Stimulated activated memory B cell treated with anti-CD40 and anti-IgM and Interleukin-4, amounts not matched to agents 10 μg/mL and 1 μg/mL and 100 μg/mL, for 72 hours (primary cell): ENCODE data around the gene NAT16.

Experiments used
- ATAC-seq: fragments of 150-1000 bp; cut with Tn5 transposase; 2 replicates; pipeline ENCODE4 v1.10.0; 2021
- H3K27ac Mint-ChIP-seq: one replicate; pipeline ENCODE4 v1.8.0; 2022; ENCODE audit warnings: mild to moderate bottlenecking, mixed read lengths
- H3K27me3 Mint-ChIP-seq: one replicate; pipeline ENCODE4 v1.8.0; 2022; ENCODE audit warnings: mixed read lengths
- H3K36me3 Mint-ChIP-seq: one replicate; pipeline ENCODE4 v1.8.0; 2022; ENCODE audit warnings: mixed read lengths
- H3K4me1 Mint-ChIP-seq: one replicate; pipeline ENCODE4 v1.8.0; 2022; ENCODE audit warnings: mixed read lengths
- H3K4me3 Mint-ChIP-seq: one replicate; pipeline ENCODE4 v1.8.0; 2022; ENCODE audit warnings: mild to moderate bottlenecking, moderate library complexity, mixed read lengths
- H3K9me3 Mint-ChIP-seq: one replicate; pipeline ENCODE4 v1.8.0; 2022; ENCODE audit warnings: mixed read lengths

The NAT16 gene

DNA sequence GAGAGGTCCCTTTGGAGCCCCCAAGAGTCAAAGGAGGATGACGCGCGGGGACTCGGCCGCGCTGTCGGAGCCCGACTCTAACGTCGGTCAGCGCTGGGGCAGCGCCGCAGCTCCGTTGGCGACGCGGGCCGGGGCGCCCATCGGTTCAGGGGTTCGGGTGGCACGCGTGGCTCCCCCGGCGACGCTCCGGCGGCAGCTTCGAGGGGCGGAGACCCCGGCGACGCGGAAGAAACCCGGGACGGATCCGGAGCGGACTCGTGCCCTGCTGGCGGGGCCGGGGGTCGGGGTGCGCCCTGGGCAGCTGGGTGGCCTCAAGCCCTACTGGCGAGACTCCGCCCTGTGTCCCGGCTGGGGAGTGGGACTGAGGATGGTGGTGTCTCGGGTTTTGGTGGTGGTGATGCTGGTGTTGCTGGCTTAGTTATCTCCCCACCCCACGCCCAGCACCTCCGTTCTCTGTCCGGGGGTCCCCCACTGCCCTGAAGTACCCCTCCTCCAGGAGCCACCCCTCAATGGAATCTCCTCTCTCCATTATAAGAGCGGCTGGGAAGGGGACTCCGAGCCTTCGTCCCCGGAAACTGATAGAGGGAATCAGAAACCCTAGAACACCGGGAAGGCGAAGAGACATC is at the start of gene NAT16:
NAT16 (minus strand) TSS at position 164 of the 626 bp plus-strand sequence. CDS start 5,486 bp downstream, outside the sequence.
- Mint-ChIP-seq H3K9me3 (no peaks in the 10 kb centered on the region), H3K27me3 (peaks cover 82% of the 10 kb centered on the region), H3K27ac (peak within 1 kb of the TSS; percentile 42), H3K4me1 (peaks cover 23% of the 10 kb centered on the region), H3K4me3 (peak within 1 kb of the TSS; percentile 73), H3K36me3 (no peaks in the 10 kb centered on the region)
- peak; percentile 47 for ATAC-seq

DNA sequence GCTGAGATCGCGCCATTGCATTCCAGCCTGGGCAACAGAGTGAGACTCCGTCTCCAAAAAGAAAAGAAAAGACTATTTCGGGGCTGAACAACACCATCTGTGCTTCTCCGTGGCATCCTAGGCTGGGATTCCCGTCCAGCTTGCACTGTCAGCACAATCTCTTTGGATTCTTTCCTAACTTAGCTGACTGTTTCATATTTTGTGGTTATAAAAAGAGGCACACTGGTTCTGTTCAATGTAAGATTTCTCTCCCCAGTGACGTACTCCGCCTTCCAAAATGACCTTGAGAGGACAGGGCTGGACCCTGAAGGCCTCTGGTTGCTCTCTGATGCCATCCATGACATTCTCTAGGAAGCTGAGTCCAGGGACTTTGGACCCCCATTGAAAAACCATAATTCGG is 46.6 kb upstream of the NAT16 start:
- no peak for ATAC-seq
- H3K27me3 Mint-ChIP-seq = no peaks in the 10 kb centered on the region
- H3K27ac Mint-ChIP-seq = no peak overlapping the region
- peaks cover 7% of the 10 kb centered on the region for H3K4me1 Mint-ChIP-seq
- H3K36me3 Mint-ChIP-seq = peaks cover 59% of the 10 kb centered on the region
- no peaks in the 10 kb centered on the region for H3K9me3 Mint-ChIP-seq
- no peak overlapping the region for H3K4me3 Mint-ChIP-seq

DNA sequence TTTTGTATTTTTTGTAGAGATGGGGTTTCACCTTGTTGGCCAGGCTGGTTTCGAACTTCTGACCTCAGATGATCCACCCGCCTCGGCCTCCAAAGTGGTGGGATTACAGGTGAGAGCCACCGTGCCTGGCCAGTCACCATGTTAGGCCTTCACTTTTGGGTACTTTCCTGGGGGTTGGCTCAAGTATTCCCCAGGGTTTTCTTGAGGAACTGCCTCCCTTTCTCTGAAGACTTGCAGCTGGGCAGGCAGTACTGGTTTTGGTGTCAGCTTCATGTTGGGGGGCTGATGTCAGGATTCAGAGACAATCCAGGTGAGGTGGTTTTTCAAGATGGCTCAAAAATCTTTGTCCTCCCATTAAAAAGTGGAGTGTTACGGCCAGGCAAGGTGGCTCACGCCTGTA is 45.6 kb upstream of the NAT16 start:
- H3K9me3 Mint-ChIP-seq = no peaks in the 10 kb centered on the region
- peaks cover 16% of the 10 kb centered on the region for H3K4me1 Mint-ChIP-seq
- no peak overlapping the region for H3K4me3 Mint-ChIP-seq
- no peak for ATAC-seq
- H3K36me3 Mint-ChIP-seq = peaks cover 61% of the 10 kb centered on the region
- no peak overlapping the region for H3K27ac Mint-ChIP-seq
- no peaks in the 10 kb centered on the region for H3K27me3 Mint-ChIP-seq

GRCh38 chr7:101223528-101223927 is 43.4 kb upstream of the NAT16 start:
- Mint-ChIP-seq H3K36me3 (peaks cover 52% of the 10 kb centered on the region), H3K27me3 (no peaks in the 10 kb centered on the region), H3K9me3 (no peaks in the 10 kb centered on the region), H3K4me3 (no peak overlapping the region), H3K27ac (no peak overlapping the region), H3K4me1 (peaks cover 31% of the 10 kb centered on the region)
- peak; percentile 34 for ATAC-seq

GRCh38 chr7:101222275-101222830 is 42.3 kb upstream of the NAT16 start:
- no peak for ATAC-seq
- Mint-ChIP-seq H3K36me3 (peaks cover 49% of the 10 kb centered on the region), H3K4me1 (peaks cover 37% of the 10 kb centered on the region), H3K27me3 (no peaks in the 10 kb centered on the region), H3K9me3 (no peaks in the 10 kb centered on the region), H3K27ac (no peak overlapping the region), H3K4me3 (no peak overlapping the region)

DNA sequence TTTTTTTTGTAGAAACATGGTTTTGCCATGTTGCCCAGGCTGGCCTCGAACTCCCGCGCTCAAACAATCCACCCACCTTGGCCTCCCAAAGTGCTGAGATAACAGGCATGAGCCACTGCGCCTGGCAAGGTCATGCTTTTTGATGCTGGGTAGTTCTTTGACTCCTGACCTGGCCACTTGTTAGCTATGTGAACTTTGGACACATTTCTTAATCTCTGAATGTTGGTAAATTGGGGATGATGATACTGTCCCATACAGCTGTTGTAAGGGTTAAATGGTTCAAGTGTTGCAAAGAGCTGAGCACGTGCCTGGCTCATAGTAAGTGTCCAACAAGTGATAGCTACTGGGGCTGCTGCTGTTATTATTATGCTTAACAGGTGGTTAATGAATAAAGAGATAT is 40.2 kb upstream of the NAT16 start:
- no peak for ATAC-seq
- peaks cover 52% of the 10 kb centered on the region for H3K4me1 Mint-ChIP-seq
- H3K27ac Mint-ChIP-seq = no peak overlapping the region
- peaks cover 53% of the 10 kb centered on the region for H3K36me3 Mint-ChIP-seq
- H3K9me3 Mint-ChIP-seq = no peaks in the 10 kb centered on the region
- no peak overlapping the region for H3K4me3 Mint-ChIP-seq
- no peaks in the 10 kb centered on the region for H3K27me3 Mint-ChIP-seq

- peaks cover 52% of the 10 kb centered on the region for H3K4me1 Mint-ChIP-seq
- peaks cover 47% of the 10 kb centered on the region for H3K36me3 Mint-ChIP-seq
- no peaks in the 10 kb centered on the region for H3K9me3 Mint-ChIP-seq
- peak overlapping the region; percentile 98 for H3K4me3 Mint-ChIP-seq
- no peaks in the 10 kb centered on the region for H3K27me3 Mint-ChIP-seq
- H3K27ac Mint-ChIP-seq = peak overlapping the region; percentile 94
- ATAC-seq = no peak
Observed at GRCh38 chr7:101218236-101219125, 38.4 kb upstream of the NAT16 start.

DNA sequence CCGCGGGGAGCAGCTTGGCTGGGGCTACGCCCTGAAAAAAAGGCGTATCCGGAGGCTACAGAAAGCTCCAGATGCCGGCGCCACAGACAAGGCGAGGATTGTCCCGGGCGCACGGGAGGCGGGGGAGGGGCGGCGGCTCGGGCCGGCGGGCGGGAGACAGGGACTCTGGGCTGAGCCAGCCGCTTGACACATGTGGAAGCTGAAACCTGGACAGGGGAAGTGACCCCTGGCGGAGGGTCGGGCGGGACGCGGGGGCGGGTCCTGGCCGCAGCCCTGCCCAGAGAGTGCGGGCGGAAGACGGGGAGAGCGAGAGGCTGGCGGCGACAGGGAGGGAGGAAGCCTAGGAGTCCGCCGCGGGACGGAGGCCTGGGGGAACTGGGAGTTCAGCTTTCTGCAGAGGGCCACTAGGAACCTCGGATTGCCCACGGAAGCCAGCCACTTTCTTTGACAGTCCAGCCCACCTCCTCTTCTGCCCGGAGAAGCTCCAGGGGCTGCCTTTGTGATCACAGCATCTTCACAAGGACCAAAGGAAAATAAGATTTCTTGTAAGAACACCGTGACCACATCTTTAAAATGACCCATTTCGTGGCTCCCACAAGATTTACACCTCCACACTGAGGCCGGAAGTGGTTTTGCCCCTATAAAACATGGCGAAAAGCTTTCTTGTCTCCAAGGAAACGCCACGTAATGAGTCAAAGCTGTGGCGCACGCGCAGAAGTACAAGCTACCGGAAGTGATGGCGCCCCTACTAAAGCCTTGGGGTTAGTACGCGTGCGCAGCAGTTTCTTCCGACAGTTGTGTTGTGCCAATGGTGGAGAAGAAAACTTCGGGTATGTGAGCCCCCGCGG is 37.5 kb upstream of the NAT16 start, which contains the start of the genes PLOD3 and ZNHIT1:
PLOD3 (minus strand) TSS at position 194 of the 848 bp plus-strand sequence. CDS start 307 bp downstream, outside the sequence.
ZNHIT1 (plus strand) TSS at position 778 of the 848 bp plus-strand sequence; CDS start at position 809, 31 bp downstream.
- H3K36me3 Mint-ChIP-seq = peaks cover 39% of the 10 kb centered on the region

GRCh38 chr7:101216860-101217387 is 36.8 kb upstream of the NAT16 start:
- H3K36me3 Mint-ChIP-seq = peaks cover 37% of the 10 kb centered on the region
- H3K4me3 Mint-ChIP-seq = peak overlapping the region; percentile 98
- ATAC-seq = peak; percentile 38
- peak overlapping the region; percentile 94 for H3K27ac Mint-ChIP-seq
- peaks cover 47% of the 10 kb centered on the region for H3K4me1 Mint-ChIP-seq
- no peaks in the 10 kb centered on the region for H3K9me3 Mint-ChIP-seq
- H3K27me3 Mint-ChIP-seq = no peaks in the 10 kb centered on the region

More for the DNA sequence above, 37.5 kb upstream of the NAT16 start, which contains the start of the genes PLOD3 and ZNHIT1:
- Mint-ChIP-seq H3K27me3 (no peaks in the 10 kb centered on the region), H3K9me3 (no peaks in the 10 kb centered on the region), H3K4me1 (peaks cover 52% of the 10 kb centered on the region), H3K27ac (peak within 1 kb of the TSS; percentile 94), H3K4me3 (peak within 1 kb of the TSS; percentile 98)
- ATAC-seq = peak; percentile 88

- H3K27ac Mint-ChIP-seq = peak overlapping the region; percentile 94
- H3K4me3 Mint-ChIP-seq = peak overlapping the region; percentile 98
- ATAC-seq = peak; percentile 1
- H3K9me3 Mint-ChIP-seq = no peaks in the 10 kb centered on the region
- H3K27me3 Mint-ChIP-seq = no peaks in the 10 kb centered on the region
- H3K4me1 Mint-ChIP-seq = peaks cover 40% of the 10 kb centered on the region
- H3K36me3 Mint-ChIP-seq = peaks cover 38% of the 10 kb centered on the region
Observed at GRCh38 chr7:101216001-101216859, 36.1 kb upstream of the NAT16 start.

DNA sequence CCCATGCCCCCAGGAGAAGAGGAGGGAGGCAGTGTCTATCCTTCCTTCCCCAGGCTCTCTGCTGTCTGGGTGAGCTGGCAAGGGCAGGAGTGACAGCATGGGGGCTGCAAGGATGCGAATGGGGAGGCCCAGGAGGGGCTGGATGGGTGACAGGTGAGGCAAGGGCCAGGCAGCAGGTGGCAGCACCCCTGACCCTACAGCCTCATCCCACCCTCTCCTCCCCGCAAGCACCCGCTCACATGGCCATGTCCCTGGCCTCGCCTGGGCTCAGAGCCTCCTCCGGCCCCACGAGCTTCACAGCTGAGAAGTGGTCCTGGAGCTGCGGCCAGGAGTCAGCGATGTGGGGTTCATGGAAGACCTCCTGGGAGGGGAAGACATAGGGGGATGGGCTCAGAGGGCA is 31.9 kb upstream of the NAT16 start:
- Mint-ChIP-seq H3K9me3 (no peaks in the 10 kb centered on the region), H3K4me1 (peaks cover 15% of the 10 kb centered on the region), H3K27me3 (no peaks in the 10 kb centered on the region), H3K27ac (no peak overlapping the region), H3K36me3 (peaks cover 64% of the 10 kb centered on the region), H3K4me3 (no peak overlapping the region)
- no peak for ATAC-seq

GRCh38 chr7:101211501-101211900 is 31.4 kb upstream of the NAT16 start:
- H3K27me3 Mint-ChIP-seq = no peaks in the 10 kb centered on the region
- H3K27ac Mint-ChIP-seq = no peak overlapping the region
- no peaks in the 10 kb centered on the region for H3K9me3 Mint-ChIP-seq
- H3K4me1 Mint-ChIP-seq = peaks cover 10% of the 10 kb centered on the region
- peak; percentile 25 for ATAC-seq
- H3K4me3 Mint-ChIP-seq = no peak overlapping the region
- peaks cover 66% of the 10 kb centered on the region for H3K36me3 Mint-ChIP-seq

GRCh38 chr7:101210143-101210542 is 30.1 kb upstream of the NAT16 start:
- ATAC-seq = no peak
- Mint-ChIP-seq H3K36me3 (peaks cover 63% of the 10 kb centered on the region), H3K4me1 (no peaks in the 10 kb centered on the region), H3K27ac (no peak overlapping the region), H3K9me3 (no peaks in the 10 kb centered on the region), H3K4me3 (no peak overlapping the region), H3K27me3 (no peaks in the 10 kb centered on the region)

DNA sequence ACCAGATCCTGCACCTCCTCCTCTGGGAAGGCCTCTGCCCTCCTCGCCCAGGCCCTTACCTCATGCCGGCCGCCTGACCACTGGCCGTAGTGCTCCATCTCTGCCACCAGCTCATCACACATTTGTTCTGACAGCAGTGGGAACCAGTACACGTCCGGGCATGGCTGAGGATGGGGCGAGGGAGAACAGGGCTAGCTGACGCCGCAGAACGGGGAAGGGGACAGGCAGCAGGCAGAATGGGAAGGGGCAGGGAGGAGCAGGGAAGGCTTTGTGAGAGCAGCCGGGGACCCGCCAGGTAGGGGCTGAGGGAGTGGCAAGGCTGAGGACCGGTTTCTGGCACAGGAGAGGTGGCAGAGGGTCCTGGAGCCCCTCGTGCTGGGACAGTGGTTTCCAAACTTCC is 28.7 kb upstream of the NAT16 start:
- no peak overlapping the region for H3K27ac Mint-ChIP-seq
- no peak for ATAC-seq
- H3K36me3 Mint-ChIP-seq = peaks cover 52% of the 10 kb centered on the region
- no peak overlapping the region for H3K4me3 Mint-ChIP-seq
- no peaks in the 10 kb centered on the region for H3K9me3 Mint-ChIP-seq
- H3K4me1 Mint-ChIP-seq = peaks cover 3% of the 10 kb centered on the region
- no peaks in the 10 kb centered on the region for H3K27me3 Mint-ChIP-seq
